GM21360 (cell line): Measurements from ENCODE around the gene LCOR.

Experiments
- ATAC-seq: cut with Tn5 transposase; IDR thresholded peaks from one replicate; pipeline ENCODE4 v1.9.1; 2021; ENCODE audit warnings: mild to moderate bottlenecking, moderate library complexity; ENCODE audit not compliant: unreplicated experiment

The LCOR gene

DNA sequence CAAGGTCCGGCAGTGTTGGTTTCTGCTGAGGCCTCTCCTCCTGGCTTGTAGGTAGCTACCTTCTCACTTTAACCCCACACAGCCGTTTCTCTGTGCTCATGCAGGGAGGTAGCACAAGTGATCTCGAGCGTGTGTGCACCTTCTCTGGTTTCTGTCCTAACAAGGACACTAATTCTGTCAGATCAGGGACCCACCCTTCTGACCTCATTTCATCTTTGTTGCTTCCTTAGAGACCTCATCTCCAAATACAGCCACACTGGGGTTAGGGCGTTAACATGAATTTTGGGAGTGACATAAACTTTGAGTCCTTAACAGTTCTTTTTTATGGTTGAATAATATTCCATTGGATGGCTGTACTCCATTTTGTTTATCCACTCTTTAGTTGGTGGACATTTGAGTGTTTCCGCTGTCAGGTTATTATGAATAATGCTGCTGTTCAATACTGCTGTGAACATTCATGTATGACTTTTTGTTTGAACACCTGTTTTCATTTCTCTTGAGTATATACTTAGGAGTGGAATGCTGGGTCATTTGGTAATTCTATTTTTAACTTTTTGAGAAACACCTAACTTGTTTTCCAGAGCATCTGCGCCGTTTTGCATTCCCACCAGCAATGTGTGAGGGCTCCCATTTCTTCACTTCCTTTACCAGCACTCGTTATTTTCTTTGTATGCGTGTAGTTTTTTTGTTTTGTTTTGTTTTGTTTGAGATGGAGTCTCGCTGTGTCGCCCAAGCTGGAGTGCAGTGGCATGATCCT, 57.5 kb downstream of the LCOR start:
- ATAC-seq: no peak

- ATAC-seq: no peak
Measured at GRCh38 chr10:96890172-96890513, 58.0 kb downstream of the LCOR start.

DNA sequence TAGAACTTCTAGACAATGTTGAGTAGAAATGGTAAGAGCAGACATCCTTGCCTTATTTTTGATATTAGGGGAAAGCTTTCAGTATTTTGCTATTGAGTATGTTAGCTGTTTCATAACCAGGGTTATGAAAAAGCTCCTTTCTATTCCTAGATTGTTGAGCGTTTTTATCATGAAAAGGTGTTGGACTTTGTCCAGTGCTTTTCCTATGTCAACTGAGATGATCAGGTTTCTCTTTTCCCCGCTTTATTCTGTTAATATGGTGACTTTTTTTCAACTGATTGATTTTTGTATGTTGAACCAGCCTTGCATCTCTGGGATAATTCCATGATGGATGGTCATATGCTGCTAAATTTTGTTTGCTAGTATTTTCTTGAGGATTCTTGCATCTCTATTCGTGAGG, 58.5 kb downstream of the LCOR start:
- ATAC-seq: no peak

GRCh38 chr10:96891840-96892239, 59.7 kb downstream of the LCOR start:
- no peak for ATAC-seq

- ATAC-seq: no peak
Measured at GRCh38 chr10:96895662-96896424, 63.7 kb downstream of the LCOR start.

DNA sequence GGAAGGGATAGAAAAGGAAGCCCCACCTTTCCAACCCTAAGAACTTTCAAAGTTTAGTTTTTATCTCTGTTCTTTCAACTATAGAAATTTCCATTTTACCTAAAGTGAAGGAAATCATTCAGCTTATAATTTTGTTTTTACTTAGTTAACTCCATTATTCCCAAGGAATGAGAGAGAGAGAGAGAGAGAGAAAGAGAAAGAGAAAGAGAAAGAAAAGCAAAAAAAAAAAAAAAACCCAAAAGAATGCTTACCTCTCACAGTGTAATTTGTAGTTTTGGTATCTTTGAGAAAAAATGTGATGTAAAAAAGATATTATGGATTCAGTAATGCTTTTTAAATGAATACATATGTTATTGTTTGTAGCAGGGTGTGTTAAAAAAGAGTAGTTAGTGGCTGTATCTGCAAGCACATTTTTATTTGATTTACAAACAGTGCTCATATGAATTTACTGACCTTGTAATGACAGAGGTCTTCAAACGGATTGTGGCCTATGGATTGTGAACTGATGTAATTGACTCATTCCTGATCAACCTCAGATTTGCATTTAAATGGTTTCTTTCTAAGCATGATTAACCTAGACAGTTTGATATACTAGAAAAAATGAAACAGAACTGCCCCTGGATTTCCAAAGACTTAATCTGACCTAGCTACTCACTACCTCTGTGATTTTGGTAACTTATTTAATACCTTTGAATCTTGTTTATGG, 64.9 kb downstream of the LCOR start:
- no peak for ATAC-seq

DNA sequence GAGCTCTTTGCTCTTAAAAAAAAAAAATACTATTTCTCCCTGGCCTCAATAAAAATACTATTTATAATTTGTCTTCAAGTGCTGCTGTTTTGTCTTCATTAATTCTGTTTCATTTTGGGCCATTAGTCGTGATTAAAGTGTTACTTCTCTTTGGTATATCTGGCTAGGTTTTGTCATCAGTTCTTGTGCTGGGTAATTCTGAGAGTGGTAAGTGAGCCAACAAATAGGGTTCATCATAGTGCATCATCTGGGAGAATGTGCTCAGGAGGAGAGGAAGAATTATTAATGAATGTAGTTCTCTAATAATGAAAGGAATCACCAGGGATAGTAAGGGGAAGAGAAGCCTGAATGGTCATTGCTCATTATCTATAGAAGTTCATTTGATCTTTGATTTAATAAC, 70.0 kb downstream of the LCOR start:
- no peak for ATAC-seq

GRCh38 chr10:96902731-96903358, 70.7 kb downstream of the LCOR start:
- no peak for ATAC-seq

DNA sequence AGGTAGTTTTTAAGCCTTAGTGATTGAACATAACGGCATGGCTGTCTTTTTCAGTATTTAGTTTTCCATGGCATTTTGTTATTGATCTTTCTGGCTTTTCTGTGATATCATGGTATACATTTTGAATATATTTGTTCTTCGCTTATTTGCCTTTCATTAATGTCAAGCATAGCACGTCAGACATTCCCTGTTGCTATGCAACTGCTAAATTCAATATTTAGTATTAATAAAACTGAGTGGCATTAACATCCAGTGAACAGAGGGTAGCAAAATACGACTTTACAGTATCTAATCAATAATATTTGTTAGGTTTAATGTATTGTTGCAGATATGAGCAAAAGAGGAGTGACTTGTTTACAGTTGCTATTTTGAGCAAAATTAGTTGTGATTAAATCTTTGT, 72.5 kb downstream of the LCOR start:
- no peak for ATAC-seq

GRCh38 chr10:96906864-96907263, 74.8 kb downstream of the LCOR start:
- no peak for ATAC-seq

DNA sequence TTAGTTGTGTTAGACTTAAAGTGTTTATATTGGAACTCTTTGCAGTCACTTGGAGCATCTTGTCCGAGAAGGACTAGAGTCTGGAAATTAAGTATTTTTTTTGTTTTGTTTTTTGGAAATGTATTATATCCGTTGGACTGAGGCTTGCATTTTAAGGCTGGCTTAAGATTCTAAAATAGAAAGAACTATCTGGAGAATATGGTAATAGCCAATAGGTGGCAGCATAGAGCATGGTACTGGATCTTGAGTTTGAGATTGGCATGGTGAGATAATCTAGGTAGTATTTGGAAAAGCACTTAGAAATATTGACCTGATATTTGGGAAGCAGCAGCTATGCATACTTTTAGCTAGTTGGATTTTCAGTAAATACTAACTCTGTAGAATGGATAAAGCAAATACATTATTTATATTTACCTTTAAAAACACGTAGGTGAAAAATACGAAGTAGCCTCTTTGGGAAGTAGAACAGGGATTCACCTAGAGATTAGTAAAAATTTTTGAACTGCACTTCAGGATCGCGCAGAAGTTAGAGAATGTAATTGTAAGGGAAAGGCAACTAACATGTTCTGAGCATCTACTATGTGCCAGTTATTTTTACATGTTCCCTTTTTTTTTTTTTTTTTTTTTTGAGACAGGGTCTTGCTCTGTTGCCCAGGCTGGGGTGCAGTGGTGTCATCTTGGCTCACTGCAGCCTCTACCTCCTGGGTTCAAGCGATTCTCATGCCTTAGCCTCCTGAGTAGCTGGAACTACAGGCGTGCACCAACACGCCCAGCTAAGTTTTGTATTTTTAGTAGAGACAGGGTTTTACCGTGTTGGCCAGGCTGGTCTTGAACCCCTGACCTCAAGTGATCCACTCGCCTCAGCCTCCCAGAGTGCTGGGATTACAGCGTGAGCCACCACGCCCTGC, 78.6 kb downstream of the LCOR start:
- ATAC-seq: no peak

DNA sequence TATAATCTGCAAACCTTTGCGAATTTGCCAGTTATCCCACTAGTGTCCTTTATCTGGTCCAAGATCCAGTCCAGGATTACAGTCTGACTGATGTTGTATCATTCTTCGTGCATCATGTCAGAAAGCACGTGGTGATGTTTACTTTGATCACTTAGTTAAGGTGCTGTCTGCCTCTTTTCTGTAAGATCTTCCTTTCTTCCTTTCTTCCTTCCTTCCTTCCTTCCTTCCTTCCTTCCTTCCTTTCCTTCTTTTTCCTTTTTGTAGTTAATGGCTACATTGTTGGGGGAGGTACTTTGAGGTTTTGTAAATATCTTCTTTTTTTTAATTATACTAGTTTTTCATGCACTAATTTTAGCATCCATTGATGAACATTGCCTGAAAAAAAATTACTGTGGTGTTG, 80.3 kb downstream of the LCOR start:
- no peak for ATAC-seq

- no peak for ATAC-seq
Measured at GRCh38 chr10:96913906-96914305, 81.8 kb downstream of the LCOR start.

- ATAC-seq: no peak
Measured at GRCh38 chr10:96917628-96918027, 85.5 kb downstream of the LCOR start.

DNA sequence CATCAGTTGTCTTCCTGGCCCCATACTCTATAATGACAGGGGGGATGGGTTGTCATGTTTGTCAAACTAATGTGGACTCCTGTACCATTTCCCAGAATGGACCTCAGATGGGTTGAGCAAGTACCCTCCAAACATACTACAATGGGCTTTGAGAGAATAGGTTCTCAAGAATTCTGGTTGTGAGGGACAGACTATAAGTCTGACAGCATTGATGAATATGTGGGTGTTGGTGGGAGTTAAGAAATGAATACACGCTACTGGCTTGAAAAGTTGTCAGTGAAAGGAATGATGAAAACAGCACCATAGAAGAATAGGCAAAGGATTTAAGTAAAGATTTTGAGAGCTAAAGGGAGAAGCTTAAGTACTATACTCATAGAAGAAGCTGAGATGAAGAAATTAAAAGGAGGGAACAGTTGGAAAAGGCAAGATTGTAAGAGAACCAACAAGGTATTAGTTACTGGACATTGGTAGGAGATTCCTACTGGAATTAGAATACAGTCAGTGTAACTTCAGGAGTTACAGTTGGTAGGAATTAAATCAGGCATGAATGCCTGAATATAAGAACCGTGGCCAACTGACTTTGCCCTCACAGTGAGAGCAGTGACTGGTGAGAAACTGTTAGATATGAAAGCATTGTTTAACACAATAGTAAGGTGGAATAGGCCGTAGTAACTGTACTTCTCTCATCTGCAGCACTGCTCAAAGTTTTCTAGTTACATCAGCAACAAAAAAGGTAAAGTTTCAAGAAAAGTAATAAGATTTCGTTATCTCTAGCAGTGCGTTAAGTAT, 86.3 kb downstream of the LCOR start:
- ATAC-seq: no peak

GRCh38 chr10:96919785-96920430, 87.8 kb downstream of the LCOR start:
- ATAC-seq: no peak

- no peak for ATAC-seq
Measured at GRCh38 chr10:96921655-96922054, 89.6 kb downstream of the LCOR start.

GRCh38 chr10:96922978-96923948, 91.2 kb downstream of the LCOR start:
- ATAC-seq: no peak
